ENCODE measurements around the gene DLX2. TPM values are rescaled to one million over a fixed set of nuclear protein-coding genes. Genes with fewer than 3 reads are reported as not detected.
"Not testable (repeated sequence)": the region's sequence is repeated elsewhere in the genome, so short reads cannot be mapped to it uniquely, and the experiment has no call there.

Gene DLX2
- not detected for total RNA-seq
- polyA plus RNA-seq = 0.08 TPM

DNA sequence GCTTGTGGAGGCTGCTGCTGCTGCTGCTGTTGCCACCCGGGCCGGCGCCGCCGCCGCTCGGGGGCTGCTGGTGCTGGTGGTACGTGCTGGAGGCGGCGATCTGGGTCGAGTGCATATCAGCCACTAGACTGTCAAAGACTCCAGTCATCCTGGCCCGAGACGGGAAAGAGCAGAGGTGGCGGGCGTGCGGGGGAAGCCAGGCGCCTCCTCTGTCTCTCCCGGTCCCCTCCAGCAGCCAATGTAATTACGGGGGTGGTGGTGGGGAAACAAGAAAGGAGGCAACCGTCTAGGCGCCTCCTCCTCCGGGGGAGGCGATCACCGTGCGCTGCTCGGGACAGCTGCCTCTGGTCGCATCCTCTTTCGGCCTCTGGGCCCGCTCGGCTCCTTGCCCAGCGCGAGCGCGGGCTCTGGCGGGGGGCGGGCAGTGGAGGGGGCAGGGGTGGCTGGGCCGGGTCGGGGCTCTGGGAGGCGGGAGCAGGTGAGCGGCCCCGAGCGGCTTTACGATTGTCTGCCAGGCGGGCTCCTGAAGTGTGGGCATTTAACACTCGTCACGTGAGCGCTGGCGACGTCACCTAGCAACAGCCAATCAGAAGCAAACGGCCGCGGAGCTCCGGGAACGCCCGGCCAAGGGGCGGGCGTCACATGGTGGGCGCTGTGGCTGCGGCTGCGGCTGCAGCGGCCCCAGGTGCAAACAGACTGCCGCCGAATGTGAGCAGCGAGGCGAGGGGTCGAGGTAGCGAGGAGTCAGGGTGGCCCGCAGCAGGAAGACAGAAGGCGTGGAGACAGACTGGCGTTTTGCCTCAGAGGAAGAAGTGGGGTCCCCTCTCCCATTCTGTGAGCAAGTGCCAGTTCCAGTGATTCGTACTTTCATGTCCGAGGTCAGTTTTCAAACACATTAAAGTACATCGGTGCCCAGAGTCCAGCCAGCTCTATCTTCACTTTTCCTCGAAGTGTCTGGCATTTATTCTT is at the start of gene DLX2:
TSS of gene DLX2 (minus strand) at position 510 of the 969 bp plus-strand sequence. CDS start at position 148, 362 bp downstream.
- H3K36me3 ChIP-seq (ENCODE audit: insufficient read depth) = no peaks in the 10 kb centered on the region
- no peak within 1 kb of the TSS for H3K27ac ChIP-seq (ENCODE audit: low read depth)
- DNase-seq (ENCODE audit: extremely low spot score) = no peak
- peak within 1 kb of the TSS; percentile 49 for H3K4me3 ChIP-seq (ENCODE audit: low read depth, low read length)
- under 1% methylated on average over 74 of the region's 74 CpGs for WGBS
- peaks cover 3% of the 10 kb centered on the region for H3K4me1 ChIP-seq (ENCODE audit: insufficient read depth)

GRCh38 chr2:172147944-172148650 is 45.4 kb upstream of the DLX2 start:
- 74% methylated on average over 11 of the region's 11 CpGs for WGBS
- no peaks in the 10 kb centered on the region for H3K4me1 ChIP-seq (ENCODE audit: insufficient read depth)
- no peaks in the 10 kb centered on the region for H3K36me3 ChIP-seq (ENCODE audit: insufficient read depth)
- no peak overlapping the region for H3K4me3 ChIP-seq (ENCODE audit: low read depth, low read length)
- no peak overlapping the region for H3K27ac ChIP-seq (ENCODE audit: low read depth)
- no peak for DNase-seq (ENCODE audit: extremely low spot score)

DNA sequence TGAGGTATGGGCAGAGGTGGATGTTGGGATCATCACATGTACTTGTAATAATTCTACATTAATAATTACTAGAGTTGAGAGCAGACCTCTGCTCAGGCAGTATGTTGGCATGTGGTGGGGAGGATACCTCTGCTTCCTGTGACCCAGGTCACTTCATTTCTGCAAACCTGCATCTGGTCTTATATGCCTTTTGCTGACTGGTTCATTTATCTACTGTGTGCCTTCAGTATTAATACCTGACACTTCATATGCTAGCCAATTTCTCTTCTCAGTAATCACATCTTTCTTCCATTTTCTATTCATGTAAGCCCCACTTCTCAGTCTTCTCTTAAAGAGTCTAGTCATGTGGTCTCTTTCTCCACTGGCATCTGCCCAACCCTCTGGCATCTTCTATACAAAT is 41.1 kb upstream of the DLX2 start:
- H3K4me3 ChIP-seq (ENCODE audit: low read depth, low read length) = no peak overlapping the region
- no peak for DNase-seq (ENCODE audit: extremely low spot score)
- H3K27ac ChIP-seq (ENCODE audit: low read depth) = no peak overlapping the region
- H3K36me3 ChIP-seq (ENCODE audit: insufficient read depth) = no peaks in the 10 kb centered on the region
- no peaks in the 10 kb centered on the region for H3K4me1 ChIP-seq (ENCODE audit: insufficient read depth)

DNA sequence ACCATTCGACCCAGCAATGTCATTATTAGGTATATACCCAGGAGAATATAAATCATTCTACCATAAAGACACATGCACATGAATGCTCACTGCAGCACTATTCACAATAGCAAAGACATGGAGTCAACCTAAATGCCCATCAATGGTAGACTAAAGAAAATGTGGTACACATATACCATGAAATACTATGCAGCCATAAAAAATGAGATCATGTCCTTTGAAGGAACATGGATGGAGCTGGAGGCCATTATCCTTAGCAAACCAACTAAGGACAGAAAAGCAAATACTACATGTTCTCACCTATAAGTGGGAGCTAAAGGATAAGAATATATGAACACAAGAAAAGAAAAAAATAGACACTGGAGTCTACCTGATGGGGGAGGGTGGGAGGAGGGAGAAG is 36.0 kb upstream of the DLX2 start:
- H3K27ac ChIP-seq (ENCODE audit: low read depth); DNase-seq (ENCODE audit: extremely low spot score); H3K36me3 ChIP-seq (ENCODE audit: insufficient read depth); H3K4me3 ChIP-seq (ENCODE audit: low read depth, low read length); H3K4me1 ChIP-seq (ENCODE audit: insufficient read depth): not testable (repeated sequence)
- 83% methylated on average over 1 of the region's 1 CpG for WGBS

DNA sequence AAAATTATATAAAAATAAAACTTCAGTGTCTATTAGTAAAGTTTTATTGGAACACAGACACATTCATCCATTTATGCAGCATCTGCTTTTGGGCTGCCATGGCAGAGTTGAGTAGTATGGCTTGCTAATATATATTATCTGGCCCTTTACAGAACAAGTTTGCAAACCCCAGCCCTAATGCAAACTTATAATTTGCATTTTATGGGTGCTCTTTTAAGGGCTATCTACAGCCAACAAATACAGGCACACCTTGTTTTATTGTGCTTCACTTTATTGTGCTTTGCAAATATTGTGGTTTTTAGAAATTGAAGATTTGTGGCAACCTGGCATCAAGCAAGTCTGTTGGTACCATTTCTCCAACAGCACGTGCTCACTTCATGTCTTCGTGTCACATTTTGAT is 35.2 kb upstream of the DLX2 start:
- no peak for DNase-seq (ENCODE audit: extremely low spot score)
- 86% methylated on average over 2 of the region's 2 CpGs for WGBS
- H3K4me1 ChIP-seq (ENCODE audit: insufficient read depth) = no peaks in the 10 kb centered on the region
- H3K36me3 ChIP-seq (ENCODE audit: insufficient read depth) = no peaks in the 10 kb centered on the region
- H3K27ac ChIP-seq (ENCODE audit: low read depth) = no peak overlapping the region
- H3K4me3 ChIP-seq (ENCODE audit: low read depth, low read length) = no peak overlapping the region

GRCh38 chr2:172137109-172137508 is 34.4 kb upstream of the DLX2 start:
- Histone ChIP-seq H3K4me3 (ENCODE audit: low read depth, low read length) (no peak overlapping the region), H3K27ac (ENCODE audit: low read depth) (no peak overlapping the region), H3K36me3 (ENCODE audit: insufficient read depth) (no peaks in the 10 kb centered on the region), H3K4me1 (ENCODE audit: insufficient read depth) (no peaks in the 10 kb centered on the region)
- 70% methylated on average over 2 of the region's 2 CpGs for WGBS
- no peak for DNase-seq (ENCODE audit: extremely low spot score)

GRCh38 chr2:172135446-172135845 is 32.7 kb upstream of the DLX2 start:
- H3K4me1 ChIP-seq (ENCODE audit: insufficient read depth) = no peaks in the 10 kb centered on the region
- H3K36me3 ChIP-seq (ENCODE audit: insufficient read depth) = no peaks in the 10 kb centered on the region
- no peak overlapping the region for H3K27ac ChIP-seq (ENCODE audit: low read depth)
- WGBS = 87% methylated on average over 4 of the region's 4 CpGs
- H3K4me3 ChIP-seq (ENCODE audit: low read depth, low read length) = no peak overlapping the region
- DNase-seq (ENCODE audit: extremely low spot score) = no peak

DNA sequence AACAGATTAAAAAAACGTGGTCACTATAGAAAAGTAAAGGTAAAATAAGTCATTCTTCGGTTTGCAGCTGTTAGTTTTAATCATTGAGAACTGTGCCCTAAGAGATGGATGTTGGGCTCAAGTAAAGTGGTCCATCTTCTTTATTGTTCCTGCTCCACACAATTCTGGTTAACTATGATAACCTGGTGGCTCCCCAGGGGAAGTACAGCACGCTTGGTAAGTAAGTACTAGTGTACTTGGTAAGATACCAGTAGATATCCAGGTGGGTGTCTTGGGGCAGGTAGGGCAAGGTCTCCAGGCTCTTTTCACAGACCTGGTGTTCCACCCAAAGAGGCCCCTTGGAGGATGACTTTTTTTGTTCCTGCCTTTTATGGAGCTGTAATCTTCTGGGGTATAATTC is 31.6 kb upstream of the DLX2 start:
- Histone ChIP-seq H3K4me3 (ENCODE audit: low read depth, low read length) (no peak overlapping the region), H3K36me3 (ENCODE audit: insufficient read depth) (no peaks in the 10 kb centered on the region), H3K27ac (ENCODE audit: low read depth) (no peak overlapping the region), H3K4me1 (ENCODE audit: insufficient read depth) (no peaks in the 10 kb centered on the region)
- no peak for DNase-seq (ENCODE audit: extremely low spot score)
- 82% methylated on average over 3 of the region's 3 CpGs for WGBS

GRCh38 chr2:172131713-172132555 is 29.2 kb upstream of the DLX2 start:
- H3K4me1 ChIP-seq (ENCODE audit: insufficient read depth) = no peaks in the 10 kb centered on the region
- no peak overlapping the region for H3K27ac ChIP-seq (ENCODE audit: low read depth)
- H3K36me3 ChIP-seq (ENCODE audit: insufficient read depth) = no peaks in the 10 kb centered on the region
- WGBS = 67% methylated on average over 5 of the region's 5 CpGs
- H3K4me3 ChIP-seq (ENCODE audit: low read depth, low read length) = no peak overlapping the region
- no peak for DNase-seq (ENCODE audit: extremely low spot score)

GRCh38 chr2:172129404-172129803 is 26.7 kb upstream of the DLX2 start:
- Histone ChIP-seq H3K4me3 (ENCODE audit: low read depth, low read length) (no peak overlapping the region), H3K36me3 (ENCODE audit: insufficient read depth) (no peaks in the 10 kb centered on the region), H3K4me1 (ENCODE audit: insufficient read depth) (no peaks in the 10 kb centered on the region), H3K27ac (ENCODE audit: low read depth) (no peak overlapping the region)
- DNase-seq (ENCODE audit: extremely low spot score) = no peak

- no peak overlapping the region for H3K27ac ChIP-seq (ENCODE audit: low read depth)
- no peaks in the 10 kb centered on the region for H3K36me3 ChIP-seq (ENCODE audit: insufficient read depth)
- no peaks in the 10 kb centered on the region for H3K4me1 ChIP-seq (ENCODE audit: insufficient read depth)
- H3K4me3 ChIP-seq (ENCODE audit: low read depth, low read length) = no peak overlapping the region
- DNase-seq (ENCODE audit: extremely low spot score) = no peak
These were observed 25.8 kb upstream of the DLX2 start for GRCh38 chr2:172128484-172128883.

DNA sequence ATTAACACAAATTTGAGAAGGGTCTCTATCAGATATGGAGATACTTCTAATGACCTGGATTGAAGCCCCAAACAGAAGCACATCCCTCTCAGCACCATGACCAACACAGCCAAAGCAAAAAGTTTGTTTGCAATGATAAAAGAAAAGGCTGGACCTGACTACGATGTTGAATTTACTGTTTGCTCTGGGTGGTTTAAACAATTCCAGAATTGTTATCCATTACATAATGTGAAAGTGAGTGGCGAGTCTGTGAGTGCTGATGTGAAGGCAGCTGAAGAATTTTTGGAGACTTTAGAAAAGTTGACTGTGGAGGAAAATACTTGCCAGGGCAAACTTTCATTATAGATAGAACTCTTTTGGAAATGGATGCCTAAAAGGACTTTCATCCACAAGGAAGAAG is 17.4 kb upstream of the DLX2 start:
- no peak for DNase-seq (ENCODE audit: extremely low spot score)
- H3K4me1 ChIP-seq (ENCODE audit: insufficient read depth) = no peaks in the 10 kb centered on the region
- H3K4me3 ChIP-seq (ENCODE audit: low read depth, low read length) = no peak overlapping the region
- no peak overlapping the region for H3K27ac ChIP-seq (ENCODE audit: low read depth)
- 65% methylated on average over 2 of the region's 2 CpGs for WGBS
- H3K36me3 ChIP-seq (ENCODE audit: insufficient read depth) = no peaks in the 10 kb centered on the region

GRCh38 chr2:172119089-172119488 is 16.4 kb upstream of the DLX2 start:
- Histone ChIP-seq H3K4me3 (ENCODE audit: low read depth, low read length) (no peak overlapping the region), H3K27ac (ENCODE audit: low read depth) (no peak overlapping the region), H3K36me3 (ENCODE audit: insufficient read depth) (no peaks in the 10 kb centered on the region), H3K4me1 (ENCODE audit: insufficient read depth) (no peaks in the 10 kb centered on the region)
- no peak for DNase-seq (ENCODE audit: extremely low spot score)

All from urinary bladder (tissue), 4 donors.